HepG2 (cell line): Measurements from ENCODE around the gene SMARCB1.

ENCODE experiments used
- FOXM1 ChIP-seq: sonication (generic); formaldehyde crosslinking; IDR thresholded peaks from 2 replicates; pipeline ENCODE4 v1.5.0; 2020; ENCODE audit warnings: missing genetic modification reagents
- NFKB2 ChIP-seq: sonication (generic); formaldehyde crosslinking; IDR thresholded peaks from 2 replicates; pipeline ENCODE4 v1.4.0; 2020; ENCODE audit warnings: missing genetic modification reagents, borderline replicate concordance
- POLR2A ChIP-seq, 2 experiments: IDR thresholded peaks; 2 replicates each; pipeline ENCODE4 v1.6.1; 2011; ENCODE audit warnings: low read depth in 2 of 2, low read length in 2 of 2, mild to moderate bottlenecking in 1 of 2, moderate library complexity in 1 of 2; ENCODE audit not compliant: insufficient read depth in 1 of 2
- SP4 ChIP-seq: sonication (generic); formaldehyde crosslinking; IDR thresholded peaks from 2 replicates; pipeline ENCODE4 v1.8.1; 2023; ENCODE audit warnings: mild to moderate bottlenecking, missing genetic modification reagents
- ZBTB3 ChIP-seq: sonication (generic); formaldehyde crosslinking; IDR thresholded peaks from 2 replicates; pipeline ENCODE4 v1.4.0; 2020; ENCODE audit warnings: low read depth, mild to moderate bottlenecking, moderate library complexity, missing genetic modification reagents, borderline replicate concordance
- ZNF205 ChIP-seq: IDR thresholded peaks from 2 replicates; pipeline ENCODE4 v1.6.1; 2018; ENCODE audit warnings: missing biosample characterization, missing genetic modification reagents
- ZNF792 ChIP-seq: IDR thresholded peaks from 2 replicates; pipeline ENCODE4 v1.6.1; 2016
- TF ChIP-seq, protein P1 (sequence below): sonication (generic); formaldehyde crosslinking; IDR thresholded peaks from 2 replicates; pipeline ENCODE4 v1.5.0; 2020; ENCODE audit warnings: mild to moderate bottlenecking, missing genetic modification reagents, moderate library complexity

GRCh38 chr22:23840026-23840425 is 53.3 kb downstream of the SMARCB1 start:
- TF ChIP-seq ZBTB3 (CRISPR knock-in tag) = no peak
- no peak for TF ChIP-seq NFKB2 (CRISPR knock-in tag)
- no peak for TF ChIP-seq POLR2A (IDR thresholded peaks at IDR 0.05; ENCODE audit: insufficient read depth in 1 of 2, low read depth in 2 of 2, low read length in 2 of 2)
- TF ChIP-seq, protein P1, sequence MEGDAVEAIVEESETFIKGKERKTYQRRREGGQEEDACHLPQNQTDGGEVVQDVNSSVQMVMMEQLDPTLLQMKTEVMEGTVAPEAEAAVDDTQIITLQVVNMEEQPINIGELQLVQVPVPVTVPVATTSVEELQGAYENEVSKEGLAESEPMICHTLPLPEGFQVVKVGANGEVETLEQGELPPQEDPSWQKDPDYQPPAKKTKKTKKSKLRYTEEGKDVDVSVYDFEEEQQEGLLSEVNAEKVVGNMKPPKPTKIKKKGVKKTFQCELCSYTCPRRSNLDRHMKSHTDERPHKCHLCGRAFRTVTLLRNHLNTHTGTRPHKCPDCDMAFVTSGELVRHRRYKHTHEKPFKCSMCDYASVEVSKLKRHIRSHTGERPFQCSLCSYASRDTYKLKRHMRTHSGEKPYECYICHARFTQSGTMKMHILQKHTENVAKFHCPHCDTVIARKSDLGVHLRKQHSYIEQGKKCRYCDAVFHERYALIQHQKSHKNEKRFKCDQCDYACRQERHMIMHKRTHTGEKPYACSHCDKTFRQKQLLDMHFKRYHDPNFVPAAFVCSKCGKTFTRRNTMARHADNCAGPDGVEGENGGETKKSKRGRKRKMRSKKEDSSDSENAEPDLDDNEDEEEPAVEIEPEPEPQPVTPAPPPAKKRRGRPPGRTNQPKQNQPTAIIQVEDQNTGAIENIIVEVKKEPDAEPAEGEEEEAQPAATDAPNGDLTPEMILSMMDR (CRISPR knock-in tag) = no peak
- no peak for TF ChIP-seq FOXM1 (CRISPR knock-in tag)
- TF ChIP-seq SP4 (CRISPR knock-in tag) = no peak
- TF ChIP-seq ZNF792 = no peak
- no peak for TF ChIP-seq ZNF205
